SIG-M5 treated with dmso at 0.1 percent for 504 hours (cell line): ENCODE measurements around the gene FZR1.
"Not testable (repeated sequence)": the region's sequence is repeated elsewhere in the genome, so short reads cannot be mapped to it uniquely, and the experiment has no call there.

Experiments
- DNase-seq: peaks from one replicate; lab custom pipeline; 2025; ENCODE audit not compliant: unreplicated experiment; lab: John Stamatoyannopoulos, UW

Gene FZR1

DNA sequence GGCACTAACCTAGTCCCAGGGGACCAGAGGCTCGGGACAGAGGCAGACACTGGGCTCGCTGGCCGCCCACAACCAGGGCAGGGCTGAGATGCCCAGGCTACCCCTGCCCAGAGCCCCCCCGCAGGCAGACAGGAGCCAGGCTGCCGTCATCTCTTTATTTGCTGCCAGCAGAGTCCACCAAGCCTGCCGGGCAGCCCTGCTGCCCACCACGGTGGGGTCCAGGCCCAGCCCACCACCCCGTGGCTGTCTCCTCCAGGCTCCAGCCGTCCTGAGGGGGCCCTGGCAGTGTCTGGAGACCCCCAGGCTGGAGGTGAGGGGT, 37.9 kb downstream of the FZR1 start:
- no peak for DNase-seq

DNA sequence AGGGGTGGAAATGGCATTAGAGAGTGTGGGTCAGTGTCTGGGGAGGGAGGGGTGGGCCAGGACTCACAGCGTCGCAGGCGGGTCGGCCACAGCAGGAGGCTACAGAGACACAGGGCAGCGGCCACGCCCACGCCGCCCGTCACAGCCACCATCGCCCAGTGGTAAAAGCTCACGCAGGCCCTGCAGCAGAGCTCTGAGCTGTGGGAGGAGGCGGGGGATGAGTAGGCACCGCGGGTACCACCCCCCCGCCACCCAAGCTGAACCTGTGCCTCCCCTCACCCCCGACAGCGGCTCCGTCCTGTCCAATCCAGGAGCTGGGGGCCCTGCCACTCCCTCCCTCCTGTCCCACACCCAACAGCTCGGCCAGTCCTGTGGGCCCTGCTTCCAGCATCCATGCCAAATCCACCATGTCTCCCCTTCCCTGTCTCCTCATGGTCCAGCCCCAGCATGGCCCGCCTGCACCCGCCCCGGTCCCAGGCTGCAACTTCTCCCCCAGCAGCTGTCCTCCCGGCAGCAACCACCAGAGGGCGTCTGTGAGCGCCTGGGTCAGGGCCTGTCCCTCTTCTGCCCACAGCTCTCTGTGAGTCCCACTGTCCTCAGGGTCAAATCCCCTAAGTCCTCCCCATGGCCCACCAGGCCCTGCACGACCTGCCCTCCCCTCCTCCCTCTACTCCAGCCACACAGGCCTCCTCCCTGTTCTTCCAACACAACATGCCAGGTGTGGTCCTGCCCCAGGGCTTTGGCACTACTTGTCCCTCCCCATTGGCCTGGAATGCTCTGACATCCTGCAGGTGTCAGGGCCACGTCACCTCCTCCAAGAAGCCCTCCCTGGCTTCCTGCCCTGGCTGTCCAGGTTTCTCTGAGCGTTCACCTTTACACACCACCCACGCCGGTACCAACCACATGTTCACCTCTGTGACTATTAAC, 38.9 kb downstream of the FZR1 start:
- no peak for DNase-seq

DNA sequence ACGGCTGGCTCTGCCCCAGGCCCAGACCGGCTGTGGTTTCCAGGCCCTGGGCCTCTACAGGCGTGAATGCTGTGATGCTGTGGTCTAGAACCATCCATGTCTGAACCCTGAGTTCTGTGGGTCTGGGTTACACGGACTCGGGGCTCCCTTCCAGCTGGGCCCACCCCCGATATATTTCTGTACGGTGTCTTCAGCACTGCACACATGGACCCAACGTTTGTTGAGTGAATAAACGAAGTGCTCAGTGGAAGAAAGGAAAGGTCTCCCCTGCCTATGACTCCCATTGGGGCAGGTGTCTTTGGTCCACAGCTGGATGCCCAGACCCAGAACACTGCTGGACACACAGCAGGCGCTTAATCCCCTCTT, 39.5 kb downstream of the FZR1 start:
- no peak for DNase-seq

DNA sequence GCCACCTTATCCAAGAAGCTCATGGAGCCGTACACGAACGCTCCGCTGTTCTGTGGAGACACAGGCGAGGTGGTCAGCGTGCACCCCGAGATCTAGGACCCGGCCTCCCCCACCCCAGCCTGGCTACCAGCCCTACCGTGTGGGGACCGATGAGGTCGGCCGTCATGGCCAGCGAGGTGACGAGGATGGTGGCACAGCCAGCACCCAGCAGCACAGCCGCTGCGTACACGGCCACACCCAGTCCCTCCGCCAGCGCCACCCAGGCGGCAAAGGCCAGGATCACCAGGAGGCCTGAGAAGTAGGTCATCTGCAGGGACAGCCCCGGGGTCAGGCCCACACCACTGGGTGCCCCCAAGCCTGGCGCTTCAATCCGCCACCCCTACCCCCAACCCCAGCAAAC, 40.0 kb downstream of the FZR1 start:
- DNase-seq, result no peak

GRCh38 chr19:3547301-3547731, 41.2 kb downstream of the FZR1 start:
- no peak for DNase-seq

DNA sequence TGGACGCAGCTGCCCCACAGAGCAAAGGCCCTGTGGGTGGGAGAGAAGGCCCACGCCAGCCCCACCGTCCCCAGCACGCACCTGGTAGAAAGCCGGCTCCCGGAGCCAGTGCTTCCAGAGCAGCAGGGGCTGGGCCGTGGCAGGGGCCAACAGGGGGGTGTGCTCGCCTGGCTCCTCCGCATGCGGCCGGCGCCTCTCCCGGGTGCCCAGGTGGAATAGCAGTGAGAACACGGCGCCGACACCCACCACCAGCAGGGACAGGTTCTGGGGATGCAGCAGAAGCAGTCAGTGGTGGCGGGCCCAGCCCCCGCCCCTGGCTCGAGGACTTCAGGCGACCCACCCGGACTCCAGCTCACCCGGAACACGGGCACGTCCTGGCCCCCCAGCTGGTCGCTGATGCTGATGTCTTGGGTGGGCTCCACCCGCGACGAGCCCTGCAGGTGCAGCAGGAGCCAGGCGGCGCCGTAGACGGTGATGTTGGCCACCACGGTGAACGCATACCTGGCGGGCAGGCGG, 41.7 kb downstream of the FZR1 start:
- no peak for DNase-seq

- peak; percentile 61 for DNase-seq
Measured at GRCh38 chr19:3548606-3549005, 42.5 kb downstream of the FZR1 start.

GRCh38 chr19:3549816-3550215, 43.7 kb downstream of the FZR1 start:
- DNase-seq, result no peak

DNA sequence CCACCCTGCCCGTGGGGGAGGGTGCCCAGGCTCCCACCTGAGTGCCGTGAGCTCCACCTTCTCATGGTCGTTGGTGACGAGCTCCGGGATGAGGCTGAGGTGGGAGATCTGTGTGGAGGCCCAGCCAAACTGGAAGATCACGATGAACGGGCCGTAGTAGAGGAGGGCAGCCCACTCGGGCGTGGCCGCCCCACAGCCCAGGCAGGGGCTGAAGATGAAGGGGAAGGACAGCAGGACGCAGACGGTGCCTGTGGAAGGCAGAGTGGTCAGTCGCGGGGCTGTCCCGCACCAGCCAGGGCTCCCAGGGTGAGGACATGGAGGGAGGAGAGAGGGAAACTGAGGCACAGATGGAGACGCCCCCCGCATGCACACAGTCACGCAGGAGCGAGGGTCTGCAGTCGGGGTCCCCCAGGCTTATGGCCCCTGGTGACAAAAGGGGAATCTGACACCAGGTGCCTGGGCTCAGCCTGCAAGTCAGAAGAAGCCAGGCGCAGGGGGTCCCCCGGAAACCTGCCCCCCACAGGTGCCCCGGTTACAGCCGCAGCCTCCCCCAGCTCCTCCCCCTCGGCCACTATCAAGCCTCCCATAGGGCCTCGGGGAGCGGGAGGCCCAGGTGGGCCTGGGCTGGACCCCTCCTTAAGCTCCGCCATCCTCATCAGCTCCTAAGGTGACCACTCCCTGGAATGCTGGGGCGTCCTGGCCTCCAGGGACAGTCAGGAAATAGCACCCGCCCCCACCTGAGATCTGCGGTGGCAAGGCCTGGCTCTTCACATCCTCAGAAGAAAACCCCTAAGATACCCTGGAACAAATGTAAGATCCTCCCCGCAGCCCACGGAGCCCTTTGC, 45.1 kb downstream of the FZR1 start:
- no peak for DNase-seq

DNA sequence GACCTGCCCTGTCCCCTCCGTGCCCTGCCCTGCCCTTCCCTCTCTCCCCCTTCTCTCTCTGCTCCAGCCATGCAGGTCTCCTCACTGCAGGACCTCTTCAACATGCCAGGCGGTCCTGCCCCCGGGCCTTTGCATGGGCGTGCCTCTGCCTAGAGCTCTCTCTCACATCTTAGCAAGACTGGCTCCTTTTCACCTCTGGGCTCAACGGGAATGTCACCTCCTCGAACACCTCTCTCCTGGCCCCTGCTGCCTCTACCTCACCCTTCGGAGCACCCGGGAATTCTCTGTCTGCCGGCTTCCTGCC, 45.6 kb downstream of the FZR1 start:
- no peak for DNase-seq

- peak; percentile 37 for DNase-seq
Measured at GRCh38 chr19:3554254-3555083, 48.4 kb downstream of the FZR1 start.

DNA sequence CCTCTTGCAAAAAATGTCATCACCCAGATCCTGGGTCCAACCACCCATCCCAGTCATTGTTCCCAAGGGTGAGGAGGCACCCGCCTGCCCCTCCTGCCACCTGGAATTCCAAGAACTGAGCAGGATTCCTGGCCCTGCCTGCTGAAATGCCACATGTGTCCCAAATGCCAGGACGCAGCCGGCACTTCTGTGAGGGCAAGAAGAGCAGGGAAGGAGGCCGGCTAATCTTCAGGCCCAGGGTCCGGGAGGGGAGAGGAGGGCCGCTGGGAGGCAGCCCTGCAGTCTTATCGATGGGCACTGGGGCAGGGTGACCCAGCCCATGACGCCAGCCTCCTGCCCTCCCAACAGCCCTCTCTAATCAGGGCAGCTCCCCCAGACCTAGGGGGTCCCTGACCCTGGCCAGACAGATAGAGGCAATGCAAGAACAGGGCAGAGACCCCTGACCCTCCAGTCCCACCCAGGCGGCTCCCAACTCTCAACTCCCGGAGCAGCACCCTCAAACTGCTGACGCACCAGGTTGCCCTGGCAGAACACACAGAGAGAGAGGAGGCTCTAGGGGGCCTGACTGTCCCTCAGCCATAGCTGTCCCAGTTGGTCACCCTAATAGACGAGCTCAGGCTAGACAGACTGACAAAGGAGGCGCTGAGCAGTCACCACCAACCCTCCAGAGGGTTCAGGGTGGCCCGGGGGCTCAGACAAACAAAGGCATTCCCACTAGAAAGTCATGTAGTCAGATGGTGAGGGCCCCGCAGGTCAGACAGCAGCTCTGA, 49.7 kb downstream of the FZR1 start:
- DNase-seq, result no peak

GRCh38 chr19:3556423-3556977, 50.4 kb downstream of the FZR1 start:
- no peak for DNase-seq

- DNase-seq, result no peak
Measured at GRCh38 chr19:3556978-3557460, 50.9 kb downstream of the FZR1 start.

GRCh38 chr19:3557461-3558248, 51.5 kb downstream of the FZR1 start, which contains the start of gene MFSD12:
Gene MFSD12, minus strand, starts transcription at chr19:3557586. Its CDS starts 183 bp downstream, at chr19:3557403.
- peak; percentile 94 for DNase-seq

DNA sequence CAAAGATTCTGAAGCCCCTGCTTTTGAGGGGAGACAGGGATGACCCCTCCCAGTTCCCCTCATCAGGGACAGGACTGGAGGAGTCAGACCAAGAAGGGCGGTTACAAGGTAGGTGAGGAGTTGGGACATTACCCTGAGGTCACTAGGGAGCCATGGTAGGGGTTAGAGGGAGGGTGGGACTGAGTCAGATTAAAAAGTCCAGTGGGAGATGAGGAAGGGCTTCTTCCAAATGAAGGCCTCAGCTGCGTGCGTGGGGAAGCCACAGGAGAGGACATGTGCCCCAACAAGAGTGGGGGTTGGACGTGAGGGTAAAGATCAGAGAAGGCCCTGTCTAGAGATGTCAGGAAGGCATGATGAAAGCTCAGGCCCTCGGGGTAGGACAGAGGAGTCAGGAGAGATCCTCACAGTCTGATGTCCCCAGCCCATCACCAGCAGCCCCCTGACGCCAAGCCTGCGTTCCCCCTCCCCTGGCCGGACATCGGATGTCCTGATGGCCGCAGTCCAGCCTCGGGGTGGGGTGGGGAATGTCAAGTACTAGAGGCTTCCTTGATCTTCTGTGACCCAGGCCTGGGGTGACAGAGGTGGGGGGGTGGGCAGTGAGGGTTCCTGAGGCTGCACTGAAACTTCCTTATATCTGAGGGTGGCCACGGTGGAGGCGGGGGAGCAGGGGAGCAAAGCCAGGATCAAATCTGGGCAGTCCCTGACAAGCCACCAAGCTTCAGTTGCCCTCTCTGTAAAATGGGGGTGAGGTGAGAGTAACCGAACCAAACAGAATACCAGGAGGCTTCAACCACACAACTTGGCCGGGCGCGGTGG, 57.8 kb downstream of the FZR1 start:
- no peak for DNase-seq

DNA sequence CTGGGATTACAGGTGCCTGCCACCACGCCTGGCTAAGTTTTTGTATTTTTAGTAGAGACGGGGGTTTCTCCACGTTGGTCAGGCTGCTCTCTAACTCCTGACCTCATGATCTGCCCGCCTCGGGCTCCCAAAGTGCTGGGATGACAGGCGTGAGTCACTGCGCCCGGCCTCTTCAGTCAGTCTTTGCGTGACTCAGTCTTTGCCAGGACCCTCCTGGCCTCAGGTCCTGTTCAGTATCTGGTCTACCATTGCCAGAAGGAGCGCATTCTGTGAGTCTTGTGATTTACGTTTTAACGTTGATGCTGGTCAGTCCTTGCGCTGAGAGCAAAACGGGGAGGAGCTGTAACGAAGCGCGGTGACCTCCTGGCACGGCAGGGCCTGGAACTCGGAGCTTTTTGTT, 59.0 kb downstream of the FZR1 start:
- DNase-seq, result no peak

- not testable (repeated sequence) for DNase-seq
Measured at GRCh38 chr19:3570042-3570441, 63.9 kb downstream of the FZR1 start.
